Liver (tissue), 9 donors: ENCODE measurements around the gene SP140. TPM values are rescaled to one million over a fixed set of nuclear protein-coding genes. Genes with fewer than 3 reads are reported as not detected.

Experiments
- DNase-seq: peaks from one replicate; pipeline ENCODE4 v3.0.0-alpha.2; 2017; ENCODE audit warnings: low spot score
- H3K27ac ChIP-seq, 2 donors: one replicate each; pipeline ENCODE4 v1.7.0; 2013; ENCODE audit warnings: inconsistent platforms in 2 of 2, low read length in 2 of 2, control low read depth in 1 of 2, low read depth in 1 of 2, mild to moderate bottlenecking in 1 of 2
- H3K27me3 ChIP-seq, 4 donors: one replicate each; pipeline versions ENCODE4 v1.6.1 to v1.7.0; 2013; ENCODE audit warnings: low read length in 3 of 4, inconsistent platforms in 1 of 4, mild to moderate bottlenecking in 1 of 4, moderate library complexity in 1 of 4; ENCODE audit not compliant: control insufficient read depth in 4 of 4, insufficient read depth in 4 of 4
- H3K36me3 ChIP-seq, 4 donors: one replicate each; pipeline versions ENCODE4 v1.6.1 to v1.7.0; 2013; ENCODE audit warnings: low read length in 3 of 4, mild to moderate bottlenecking in 3 of 4, low read depth in 1 of 4, moderate library complexity in 1 of 4; ENCODE audit not compliant: control insufficient read depth in 4 of 4, insufficient read depth in 3 of 4
- H3K4me1 ChIP-seq, 4 donors: one replicate each; pipeline versions ENCODE4 v1.6.1 to v1.7.0; 2013; ENCODE audit warnings: low read length in 3 of 4, mild to moderate bottlenecking in 3 of 4, moderate library complexity in 1 of 4; ENCODE audit not compliant: control insufficient read depth in 4 of 4, insufficient read depth in 4 of 4
- H3K4me3 ChIP-seq, 3 donors: one replicate each; pipeline versions ENCODE4 v1.6.1 to v1.7.0; 2013; ENCODE audit warnings: low read length in 3 of 3, control low read depth in 1 of 3, low read depth in 1 of 3, mild to moderate bottlenecking in 1 of 3
- H3K9ac ChIP-seq, 2 donors: one replicate each; pipeline ENCODE4 v1.7.0; 2013; ENCODE audit warnings: low read length in 2 of 2, mild to moderate bottlenecking in 2 of 2, moderate library complexity in 2 of 2, control low read depth in 1 of 2, low read depth in 1 of 2
- H3K9me3 ChIP-seq, 4 donors: one replicate each; pipeline versions ENCODE4 v1.6.1 to v1.7.0; 2013; ENCODE audit warnings: low read length in 3 of 4; ENCODE audit not compliant: control insufficient read depth in 4 of 4
- CTCF ChIP-seq: fragments of 150-350 bp; IDR thresholded peaks from 2 replicates; pipeline ENCODE4 v1.5.1; 2017; ENCODE audit warnings: improper control_type of control experiment, low read depth, low read length; ENCODE audit not compliant: missing input control
- EGR1 ChIP-seq, 2 donors: IDR thresholded peaks; 2 replicates each; pipeline ENCODE4 v1.6.1; 2016 to 2018; ENCODE audit warnings: antibody characterized with exemption in 2 of 2, low read depth in 2 of 2
- FOXA1 ChIP-seq: IDR thresholded peaks from 2 replicates; pipeline ENCODE4 v1.6.1; 2016; ENCODE audit warnings: antibody characterized with exemption
- FOXA2 ChIP-seq: IDR thresholded peaks from 2 replicates; pipeline ENCODE4 v1.6.1; 2016; ENCODE audit warnings: antibody characterized with exemption
- GABPA ChIP-seq, 2 donors: IDR thresholded peaks in 1 of 2; conservative IDR thresholded peaks in 1 of 2; 2 replicates each; pipeline ENCODE4 v1.6.1; 2016; ENCODE audit warnings: antibody characterized with exemption in 2 of 2, mild to moderate bottlenecking in 1 of 2, moderate library complexity in 1 of 2
- HNF4A ChIP-seq, 2 donors: conservative IDR thresholded peaks; 2 replicates each; pipeline ENCODE4 v1.6.1; 2016; ENCODE audit warnings: antibody characterized with exemption in 2 of 2, mild to moderate bottlenecking in 2 of 2
- HNF4G ChIP-seq: IDR thresholded peaks from 2 replicates; pipeline ENCODE4 v1.6.1; 2016; ENCODE audit warnings: antibody characterized with exemption
- JUND ChIP-seq, 2 donors: IDR thresholded peaks; 2 replicates each; pipeline ENCODE4 v1.6.1; 2016; ENCODE audit warnings: antibody characterized with exemption in 2 of 2
- MAX ChIP-seq: IDR thresholded peaks from 2 replicates; pipeline ENCODE4 v1.6.1; 2016; ENCODE audit warnings: antibody characterized with exemption
- NR2F2 ChIP-seq: IDR thresholded peaks from 2 replicates; pipeline ENCODE4 v1.6.1; 2016; ENCODE audit warnings: antibody characterized with exemption
- RAD21 ChIP-seq, 2 donors: IDR thresholded peaks; 2 replicates each; pipeline ENCODE4 v1.6.1; 2016; ENCODE audit warnings: antibody characterized with exemption in 2 of 2, mild to moderate bottlenecking in 2 of 2
- REST ChIP-seq: IDR thresholded peaks from 2 replicates; pipeline ENCODE4 v1.6.1; 2016; ENCODE audit warnings: antibody characterized with exemption, mild to moderate bottlenecking
- RXRA ChIP-seq, 2 donors: IDR thresholded peaks; 2 replicates each; pipeline ENCODE4 v1.6.1; 2017 to 2018; ENCODE audit warnings: antibody characterized with exemption in 2 of 2, mild to moderate bottlenecking in 1 of 2
- SP1 ChIP-seq: IDR thresholded peaks from 2 replicates; pipeline ENCODE4 v1.6.1; 2018; ENCODE audit warnings: antibody characterized with exemption, mild to moderate bottlenecking
- TAF1 ChIP-seq: conservative IDR thresholded peaks from 2 replicates; pipeline ENCODE4 v1.6.1; 2016; ENCODE audit warnings: antibody characterized with exemption, mild to moderate bottlenecking
- YY1 ChIP-seq: IDR thresholded peaks from 2 replicates; pipeline ENCODE4 v1.6.1; 2016; ENCODE audit warnings: antibody characterized with exemption, mild to moderate bottlenecking
- WGBS: extraction: QIAGEN DNeasy Blood & Tissue Kit; methylation state at CpG from one replicate; pipeline ENCODE4 v1.1.7; 2013; 5-methylcytosine and 5-hydroxymethylcytosine counted together
- polyA plus RNA-seq, 2 donors: library from polyadenylated mRNA; stranded (reverse) in 1 of 2; unstranded in 1 of 2; fragments of 200-250 nt in 1 of 2; fragments of >200 nt in 1 of 2; fragmentation: Nextera tagmentation in 1 of 2; extraction: Ambion mirVana in 1 of 2; gene quantifications; one replicate each; pipeline versions ENCODE4 v1.2.1 to v1.2.3, GENCODE V29; 2013 to 2015
- total RNA-seq, 2 donors: library from RNA; depleted of rRNA; stranded (reverse); fragments of >200 nt; gene quantifications; one replicate each; pipeline ENCODE4 v1.2.3, GENCODE V29; 2014
- TF ChIP-seq, protein P1 (sequence below): IDR thresholded peaks from 2 replicates; pipeline ENCODE4 v1.6.1; 2016; ENCODE audit warnings: antibody characterized with exemption
- TF ChIP-seq, protein P2 (sequence below): IDR thresholded peaks from 2 replicates; pipeline ENCODE4 v1.6.1; 2016; ENCODE audit warnings: antibody characterized with exemption
- donor health status: healthy.
- donor health status: healthy.
- donor health status: healthy.
- donor health status: healthy.
- donor health status: healthy.

Gene SP140
- total and polyA plus RNA-seq, 4 donors = 0.40 to 1.8 (median 0.77) TPM

DNA sequence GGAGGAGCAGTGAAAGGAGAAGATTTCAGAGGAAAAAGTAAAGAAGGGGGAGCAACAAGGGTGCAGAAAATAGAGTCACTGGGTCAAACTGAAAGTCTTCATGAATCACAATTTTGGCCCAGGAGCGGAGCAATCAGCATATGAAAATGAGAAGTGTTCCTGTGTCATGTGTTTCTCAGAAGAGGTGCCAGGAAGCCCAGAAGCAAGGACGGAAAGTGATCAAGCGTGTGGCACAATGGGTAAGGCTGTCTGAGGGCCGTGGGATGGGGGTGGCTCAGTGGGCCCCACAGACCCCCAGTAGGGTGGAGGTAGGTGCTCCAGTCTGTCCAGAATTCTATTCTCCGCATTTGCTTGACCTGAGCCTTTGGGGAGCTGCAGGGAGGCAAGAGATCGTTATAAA, 44.2 kb downstream of the SP140 start:
- Histone ChIP-seq H3K4me1 (no peaks in the 10 kb centered on the region), H3K27ac (no peak overlapping the region), H3K36me3 (peaks cover 0 to 3% (median 0%) of the 10 kb centered on the region in 4 donors), H3K9me3 (no peaks in the 10 kb centered on the region), H3K9ac (no peak overlapping the region), H3K27me3 (no peaks in the 10 kb centered on the region), H3K4me3 (no peak overlapping the region)
- 85% methylated on average over 6 of the region's 6 CpGs for WGBS
- no peak for TF ChIP-seq MAX
- TF ChIP-seq REST = no peak
- TF ChIP-seq SP1 = no peak
- no peak for TF ChIP-seq EGR1 (IDR thresholded peaks at IDR 0.05; ENCODE audit: low read depth in 2 of 2)
- TF ChIP-seq FOXA1 = no peak
- no peak for TF ChIP-seq TAF1
- TF ChIP-seq, protein P1, sequence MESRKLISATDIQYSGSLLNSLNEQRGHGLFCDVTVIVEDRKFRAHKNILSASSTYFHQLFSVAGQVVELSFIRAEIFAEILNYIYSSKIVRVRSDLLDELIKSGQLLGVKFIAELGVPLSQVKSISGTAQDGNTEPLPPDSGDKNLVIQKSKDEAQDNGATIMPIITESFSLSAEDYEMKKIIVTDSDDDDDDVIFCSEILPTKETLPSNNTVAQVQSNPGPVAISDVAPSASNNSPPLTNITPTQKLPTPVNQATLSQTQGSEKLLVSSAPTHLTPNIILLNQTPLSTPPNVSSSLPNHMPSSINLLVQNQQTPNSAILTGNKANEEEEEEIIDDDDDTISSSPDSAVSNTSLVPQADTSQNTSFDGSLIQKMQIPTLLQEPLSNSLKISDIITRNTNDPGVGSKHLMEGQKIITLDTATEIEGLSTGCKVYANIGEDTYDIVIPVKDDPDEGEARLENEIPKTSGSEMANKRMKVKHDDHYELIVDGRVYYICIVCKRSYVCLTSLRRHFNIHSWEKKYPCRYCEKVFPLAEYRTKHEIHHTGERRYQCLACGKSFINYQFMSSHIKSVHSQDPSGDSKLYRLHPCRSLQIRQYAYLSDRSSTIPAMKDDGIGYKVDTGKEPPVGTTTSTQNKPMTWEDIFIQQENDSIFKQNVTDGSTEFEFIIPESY = no peak
- TF ChIP-seq RAD21 (IDR thresholded peaks at IDR 0.05) = no peak
- TF ChIP-seq NR2F2 = no peak
- TF ChIP-seq JUND (IDR thresholded peaks at IDR 0.05) = no peak
- no peak for TF ChIP-seq CTCF
- TF ChIP-seq HNF4G = no peak
- TF ChIP-seq, protein P2, sequence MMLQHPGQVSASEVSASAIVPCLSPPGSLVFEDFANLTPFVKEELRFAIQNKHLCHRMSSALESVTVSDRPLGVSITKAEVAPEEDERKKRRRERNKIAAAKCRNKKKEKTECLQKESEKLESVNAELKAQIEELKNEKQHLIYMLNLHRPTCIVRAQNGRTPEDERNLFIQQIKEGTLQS = no peak
- TF ChIP-seq RXRA (IDR thresholded peaks at IDR 0.05) = no peak
- TF ChIP-seq GABPA (IDR thresholded peaks at IDR 0.05 in 1 of 2, conservative IDR thresholded peaks at IDR 0.05 in 1 of 2) = no peak
- no peak for TF ChIP-seq YY1
- TF ChIP-seq HNF4A (conservative IDR thresholded peaks at IDR 0.05) = no peak
- no peak for TF ChIP-seq FOXA2
- DNase-seq = no peak
